ENCODE data around the gene ADCYAP1R1.

The ADCYAP1R1 gene

GRCh38 chr7:31068006-31068675 lies 16.0 kb downstream of the ADCYAP1R1 start:
- no peak for DNase-seq (ENCODE audit: low read depth)
- no peak for TF ChIP-seq CTCF (conservative IDR thresholded peaks at IDR 0.05; ENCODE audit: low read length)
- H3K4me3 ChIP-seq (ENCODE audit: low read length): no peak overlapping the region

GRCh38 chr7:31069860-31070555 lies 17.9 kb downstream of the ADCYAP1R1 start:
- H3K4me3 ChIP-seq (ENCODE audit: low read length): no peak overlapping the region
- no peak for DNase-seq (ENCODE audit: low read depth)
- TF ChIP-seq CTCF (conservative IDR thresholded peaks at IDR 0.05; ENCODE audit: low read length): no peak

- no peak for TF ChIP-seq CTCF (conservative IDR thresholded peaks at IDR 0.05; ENCODE audit: low read length)
- DNase-seq (ENCODE audit: low read depth): no peak
- no peak overlapping the region for H3K4me3 ChIP-seq (ENCODE audit: low read length)
Observed at GRCh38 chr7:31070991-31071644, 19.0 kb downstream of the ADCYAP1R1 start.

GRCh38 chr7:31071645-31072029 lies 19.5 kb downstream of the ADCYAP1R1 start:
- no peak overlapping the region for H3K4me3 ChIP-seq (ENCODE audit: low read length)
- no peak for TF ChIP-seq CTCF (conservative IDR thresholded peaks at IDR 0.05; ENCODE audit: low read length)
- no peak for DNase-seq (ENCODE audit: low read depth)

GRCh38 chr7:31073326-31074119 lies 21.4 kb downstream of the ADCYAP1R1 start:
- no peak overlapping the region for H3K4me3 ChIP-seq (ENCODE audit: low read length)
- TF ChIP-seq CTCF (conservative IDR thresholded peaks at IDR 0.05; ENCODE audit: low read length): no peak
- DNase-seq (ENCODE audit: low read depth): no peak

GRCh38 chr7:31074120-31074383 lies 21.9 kb downstream of the ADCYAP1R1 start:
- DNase-seq (ENCODE audit: low read depth): peak; percentile 8
- H3K4me3 ChIP-seq (ENCODE audit: low read length): no peak overlapping the region
- no peak for TF ChIP-seq CTCF (conservative IDR thresholded peaks at IDR 0.05; ENCODE audit: low read length)

Data from AG10803 (cell line).